GM20000 (cell line): ENCODE data around the gene PRTFDC1.

ENCODE experiments used
- DNase-seq: peaks from one replicate; pipeline ENCODE4 v3.0.0; 2012; ENCODE audit warnings: low spot score
- TF ChIP-seq, protein P1 (sequence below): IDR thresholded peaks from 2 replicates; pipeline ENCODE4 v1.5.1; 2012; ENCODE audit warnings: mild to moderate bottlenecking, control low read depth; ENCODE audit errors: extremely low read depth, missing control alignments

The PRTFDC1 gene

DNA sequence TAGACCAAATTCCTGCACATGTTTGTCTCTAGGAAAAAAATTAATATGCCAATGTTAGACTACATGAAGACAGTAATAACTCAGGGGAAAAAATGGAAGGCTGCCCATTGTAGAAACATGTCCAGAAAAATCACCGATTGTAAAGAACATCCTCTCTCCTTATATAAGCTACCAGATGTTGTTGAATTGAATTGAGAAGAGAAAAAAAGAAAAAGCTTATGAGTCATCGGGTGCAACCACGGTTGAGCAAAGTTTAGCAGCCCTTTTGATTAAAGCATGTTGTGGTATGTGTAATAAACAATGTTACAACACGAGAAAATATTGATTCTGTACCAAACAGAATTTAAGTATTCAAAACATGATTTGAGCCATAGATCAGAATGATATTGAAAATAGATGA is 126.4 kb downstream of the PRTFDC1 start:
- DNase-seq = no peak
- TF ChIP-seq, protein P1, sequence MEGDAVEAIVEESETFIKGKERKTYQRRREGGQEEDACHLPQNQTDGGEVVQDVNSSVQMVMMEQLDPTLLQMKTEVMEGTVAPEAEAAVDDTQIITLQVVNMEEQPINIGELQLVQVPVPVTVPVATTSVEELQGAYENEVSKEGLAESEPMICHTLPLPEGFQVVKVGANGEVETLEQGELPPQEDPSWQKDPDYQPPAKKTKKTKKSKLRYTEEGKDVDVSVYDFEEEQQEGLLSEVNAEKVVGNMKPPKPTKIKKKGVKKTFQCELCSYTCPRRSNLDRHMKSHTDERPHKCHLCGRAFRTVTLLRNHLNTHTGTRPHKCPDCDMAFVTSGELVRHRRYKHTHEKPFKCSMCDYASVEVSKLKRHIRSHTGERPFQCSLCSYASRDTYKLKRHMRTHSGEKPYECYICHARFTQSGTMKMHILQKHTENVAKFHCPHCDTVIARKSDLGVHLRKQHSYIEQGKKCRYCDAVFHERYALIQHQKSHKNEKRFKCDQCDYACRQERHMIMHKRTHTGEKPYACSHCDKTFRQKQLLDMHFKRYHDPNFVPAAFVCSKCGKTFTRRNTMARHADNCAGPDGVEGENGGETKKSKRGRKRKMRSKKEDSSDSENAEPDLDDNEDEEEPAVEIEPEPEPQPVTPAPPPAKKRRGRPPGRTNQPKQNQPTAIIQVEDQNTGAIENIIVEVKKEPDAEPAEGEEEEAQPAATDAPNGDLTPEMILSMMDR = no peak

DNA sequence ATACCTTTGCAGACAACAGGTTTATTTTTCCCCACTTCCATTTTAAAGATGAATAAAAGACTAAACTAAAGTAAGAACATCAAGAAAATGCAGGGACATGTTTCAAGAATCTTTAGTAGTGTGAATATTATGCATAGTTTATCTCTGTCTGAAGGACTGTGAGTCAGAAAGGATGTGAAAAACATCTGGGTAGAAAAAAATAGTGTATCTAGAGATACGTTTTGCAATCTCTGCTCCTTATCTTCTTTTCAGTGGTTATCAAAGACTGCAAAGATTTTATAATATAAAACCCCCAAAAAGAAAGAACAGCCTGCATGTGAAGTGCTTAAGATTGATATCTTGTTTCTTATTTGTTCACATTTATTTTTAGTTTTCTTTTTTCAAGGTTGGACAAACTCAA is 126.9 kb downstream of the PRTFDC1 start:
- no peak for DNase-seq
- TF ChIP-seq, protein P1 = no peak

DNA sequence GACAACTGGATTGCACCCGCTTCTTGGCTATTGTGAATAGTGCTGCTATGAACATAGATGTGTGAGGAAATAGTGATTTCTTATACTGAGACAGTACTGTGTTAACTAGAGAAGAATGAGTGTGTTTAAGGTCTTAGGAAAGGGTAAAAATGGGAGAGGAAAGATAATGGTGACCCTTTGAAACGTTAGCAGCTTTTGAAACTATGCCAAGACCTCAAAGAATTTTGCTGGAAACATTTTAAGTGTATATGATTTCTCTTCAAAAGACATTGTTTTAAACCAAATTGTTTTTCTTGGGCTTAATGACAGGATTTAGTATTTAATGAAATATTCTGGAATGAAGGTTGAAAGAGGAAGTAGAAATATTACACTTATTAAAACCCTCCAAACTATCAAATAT is 127.9 kb downstream of the PRTFDC1 start:
- no peak for DNase-seq
- TF ChIP-seq, protein P1 = no peak

DNA sequence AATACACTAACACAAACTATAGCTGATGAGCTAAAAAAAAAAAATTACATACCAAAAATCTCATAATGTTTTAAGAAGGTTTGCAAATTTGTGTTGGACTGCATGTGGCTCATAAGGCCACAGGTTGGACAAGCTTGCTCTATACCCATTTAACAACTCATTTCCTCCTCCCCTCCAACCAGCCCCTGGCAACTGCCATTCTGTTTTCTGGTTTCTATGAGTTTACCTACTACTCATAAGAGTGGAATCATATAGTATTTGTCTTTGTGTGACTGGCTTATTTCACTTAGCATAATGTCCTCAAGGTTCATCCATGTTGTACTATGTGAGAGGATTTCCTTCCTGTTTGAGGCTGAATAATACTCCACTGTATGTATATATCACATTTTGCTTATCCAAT is 128.3 kb downstream of the PRTFDC1 start:
- no peak for DNase-seq
- TF ChIP-seq, protein P1 = no peak

DNA sequence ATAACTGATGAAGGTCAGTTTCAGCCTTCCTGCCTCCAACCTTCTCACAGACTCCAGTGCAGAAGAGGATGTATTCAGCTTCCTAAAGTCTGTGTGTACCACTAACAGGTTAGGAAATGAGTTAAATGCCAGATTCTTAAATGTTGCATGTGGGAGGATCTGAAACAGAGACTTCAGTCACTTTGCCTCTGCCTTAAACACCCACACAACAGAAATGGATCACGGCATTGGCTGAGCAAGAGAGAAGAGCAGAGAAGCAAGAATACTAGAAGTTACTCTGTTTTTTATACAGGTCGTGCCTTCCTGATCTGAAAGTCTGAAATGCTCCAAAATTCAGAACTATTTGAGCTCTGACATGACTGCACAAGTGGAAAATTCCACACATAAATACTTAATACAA is 129.8 kb downstream of the PRTFDC1 start:
- DNase-seq = peak; percentile 47
- TF ChIP-seq, protein P1 = no peak

DNA sequence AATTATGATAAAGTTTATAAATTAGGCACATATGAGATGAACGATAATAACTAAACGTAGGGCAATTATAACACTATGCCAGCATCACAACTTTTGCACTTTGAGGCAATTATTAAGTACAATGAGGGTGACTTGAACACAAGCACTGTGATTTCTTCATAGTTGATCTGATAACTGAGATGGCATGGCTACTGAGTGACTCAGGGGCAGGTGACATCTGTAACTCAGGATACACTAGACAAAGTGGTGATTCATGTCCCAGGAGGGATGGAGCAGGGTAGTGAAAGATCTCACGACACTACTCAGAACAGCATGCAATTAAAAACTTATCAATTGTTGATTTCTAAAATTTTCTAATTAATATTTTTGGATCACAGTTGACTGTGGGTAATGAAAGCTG is 130.4 kb downstream of the PRTFDC1 start:
- no peak for DNase-seq

DNA sequence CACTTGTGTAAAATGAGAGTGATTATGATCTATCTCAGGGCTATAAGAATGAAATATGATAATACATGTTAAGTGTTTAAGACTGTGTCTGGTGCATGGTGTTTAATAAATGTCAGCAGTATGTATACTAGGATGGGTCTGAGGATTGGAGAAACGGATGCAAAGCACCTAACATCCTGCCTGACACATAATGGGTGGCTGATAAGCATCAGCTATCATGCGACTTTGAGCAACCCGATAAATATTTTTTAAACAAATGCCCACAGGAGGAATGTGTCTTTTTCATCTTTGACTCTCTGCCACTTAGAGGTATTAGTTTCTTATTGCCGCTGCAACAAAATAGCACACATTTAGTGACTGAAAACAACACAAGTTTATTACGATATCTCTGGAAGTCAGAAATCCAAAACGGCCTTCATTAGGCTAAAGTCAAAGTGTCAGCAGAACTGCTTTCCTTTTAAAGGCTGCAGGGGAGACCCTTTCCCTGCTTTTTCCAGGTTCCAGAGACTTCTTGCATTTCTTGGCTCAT is 135.5 kb downstream of the PRTFDC1 start:
- TF ChIP-seq, protein P1 = no peak
- no peak for DNase-seq

More for the DNA sequence above, 130.4 kb downstream of the PRTFDC1 start:
- TF ChIP-seq, protein P1 = no peak
